Psoas muscle (tissue), 8 donors: ENCODE results near the gene EGFLAM. TPM values are rescaled to one million over a fixed set of nuclear protein-coding genes. Genes with fewer than 3 reads are reported as not detected.

ENCODE experiments used
- ATAC-seq, 4 donors: fragments of 200-7000 bp; cut with Tn5 transposase; one replicate each; pipeline ENCODE4 v1.9.1; 2020; ENCODE audit warnings: moderate library complexity in 3 of 4, mild to moderate bottlenecking in 2 of 4
- DNase-seq, 2 donors: peaks; one replicate each; pipeline ENCODE4 v3.0.0-alpha.2; 2020
- H3K27ac ChIP-seq: fragments of 200-600 bp; one replicate; pipeline ENCODE4 v1.8.0; 2022
- H3K27me3 ChIP-seq, 3 donors: fragments of 200-600 bp in 1 of 3; one replicate each; pipeline versions ENCODE4 v1.6.1 to v1.8.0; 2013 to 2022; ENCODE audit warnings: low read length in 2 of 3, mild to moderate bottlenecking in 2 of 3, moderate library complexity in 1 of 3; ENCODE audit not compliant: insufficient read depth in 3 of 3
- H3K36me3 ChIP-seq, 2 donors: fragments of 200-600 bp in 1 of 2; one replicate each; pipeline versions ENCODE4 v1.6.1 to v1.8.0; 2013 to 2022; ENCODE audit warnings: low read depth in 1 of 2, mild to moderate bottlenecking in 1 of 2, moderate library complexity in 1 of 2; ENCODE audit not compliant: insufficient read depth in 1 of 2
- H3K4me1 ChIP-seq: fragments of 200-600 bp; one replicate; pipeline ENCODE4 v1.8.0; 2022
- H3K4me3 ChIP-seq: fragments of 200-600 bp; one replicate; pipeline ENCODE4 v1.8.0; 2022; ENCODE audit warnings: mild to moderate bottlenecking
- H3K9me3 ChIP-seq: fragments of 200-600 bp; one replicate; pipeline ENCODE4 v1.8.0; 2022
- WGBS, 3 donors: extraction: QIAGEN DNeasy Blood & Tissue Kit; methylation state at CpG; one replicate each; pipeline versions ENCODE4 v1.1.6 to v1.1.7; 2013; 5-methylcytosine and 5-hydroxymethylcytosine counted together
- intact Hi-C, 2 donors: fragments of 100-400 bp; cut with DNase I; formaldehyde crosslinking; loops; one replicate each; pipeline versions ENCODE4 v1.11.0 to v1.14.2; 2022
- polyA plus RNA-seq, 3 donors: library from polyadenylated mRNA; stranded (reverse); fragments of 200-250 nt; gene quantifications; one replicate each; pipeline ENCODE4 v1.2.3, GENCODE V29; 2013
- total RNA-seq, 4 donors: library from RNA; stranded (reverse); fragmentation: NEBNext Ultra II Directional in 2 of 4; extraction: Animal tissue kit (Norgen Biotek cat#: 25700) in 2 of 4; gene quantifications; one replicate each; pipeline versions ENCODE4 v1.2.1 to v1.2.4, GENCODE V29; 2021 to 2023
- TF ChIP-seq, protein P1 (sequence below): fragments of 200-600 bp; IDR thresholded peaks from one replicate; pipeline ENCODE4 v1.8.0; 2022; ENCODE audit warnings: antibody characterized with exemption
- donor health status: healthy with polysubstance abuse.
- donor health status: DM: no; HTN: no; CAD: no; lungs with moderate emphysema.
- donor health status: Bipolar disorder and iron deficiency.
- donor health status: healthy.
- donor health status: DM: yes; HTN: yes; CAD: no.
- donor health status: DM: no; HTN: no; CAD: no.
- donor health status: DM: no; HTN: no; CAD: no.
- donor health status: DM: yes; HTN: yes; CAD: no.

Gene EGFLAM
- total and polyA plus RNA-seq, 7 donors, result 16.0 to 53.8 (median 35.3) TPM

DNA sequence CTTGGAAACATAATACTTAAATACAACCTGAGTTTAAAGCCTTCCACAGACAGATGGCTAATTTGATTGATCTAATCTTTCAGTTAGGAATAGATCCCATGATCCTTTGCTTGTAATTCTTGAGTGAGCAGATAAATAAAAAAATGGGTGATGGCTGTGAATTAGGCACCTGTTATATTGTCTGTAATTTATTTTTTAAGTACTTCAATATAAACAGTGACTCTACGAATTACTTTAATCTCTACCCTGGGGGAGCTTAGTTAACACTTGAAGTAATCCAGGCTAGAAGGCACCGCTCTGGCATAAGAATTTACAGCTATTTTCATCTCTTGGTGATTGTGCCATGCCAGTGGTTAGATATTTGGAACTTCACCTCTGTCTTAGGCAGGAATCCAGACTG lies 9.0 kb downstream of the EGFLAM start:
- WGBS, 3 donors, result 44 to 56% (median 55%) methylated on average over 2 of the region's 2 CpGs
- H3K4me3 ChIP-seq, result no peak overlapping the region
- H3K27ac ChIP-seq, result no peak overlapping the region
- DNase-seq (no peak), ATAC-seq (no peak)
- no peaks in the 10 kb centered on the region for H3K4me1 ChIP-seq
- no peaks in the 10 kb centered on the region for H3K9me3 ChIP-seq
- peaks cover 0 to 21% (median 0%) of the 10 kb centered on the region in 3 donors for H3K27me3 ChIP-seq
- H3K36me3 ChIP-seq, result no peaks in the 10 kb centered on the region
- intact Hi-C loops, result loop anchor here (5.0 to 10.0 kb wide), 3 partner anchors 97 to 550 kb away; no protein-coding TSS in a partner anchor
- TF ChIP-seq, protein P1, sequence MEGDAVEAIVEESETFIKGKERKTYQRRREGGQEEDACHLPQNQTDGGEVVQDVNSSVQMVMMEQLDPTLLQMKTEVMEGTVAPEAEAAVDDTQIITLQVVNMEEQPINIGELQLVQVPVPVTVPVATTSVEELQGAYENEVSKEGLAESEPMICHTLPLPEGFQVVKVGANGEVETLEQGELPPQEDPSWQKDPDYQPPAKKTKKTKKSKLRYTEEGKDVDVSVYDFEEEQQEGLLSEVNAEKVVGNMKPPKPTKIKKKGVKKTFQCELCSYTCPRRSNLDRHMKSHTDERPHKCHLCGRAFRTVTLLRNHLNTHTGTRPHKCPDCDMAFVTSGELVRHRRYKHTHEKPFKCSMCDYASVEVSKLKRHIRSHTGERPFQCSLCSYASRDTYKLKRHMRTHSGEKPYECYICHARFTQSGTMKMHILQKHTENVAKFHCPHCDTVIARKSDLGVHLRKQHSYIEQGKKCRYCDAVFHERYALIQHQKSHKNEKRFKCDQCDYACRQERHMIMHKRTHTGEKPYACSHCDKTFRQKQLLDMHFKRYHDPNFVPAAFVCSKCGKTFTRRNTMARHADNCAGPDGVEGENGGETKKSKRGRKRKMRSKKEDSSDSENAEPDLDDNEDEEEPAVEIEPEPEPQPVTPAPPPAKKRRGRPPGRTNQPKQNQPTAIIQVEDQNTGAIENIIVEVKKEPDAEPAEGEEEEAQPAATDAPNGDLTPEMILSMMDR, result no peak

DNA sequence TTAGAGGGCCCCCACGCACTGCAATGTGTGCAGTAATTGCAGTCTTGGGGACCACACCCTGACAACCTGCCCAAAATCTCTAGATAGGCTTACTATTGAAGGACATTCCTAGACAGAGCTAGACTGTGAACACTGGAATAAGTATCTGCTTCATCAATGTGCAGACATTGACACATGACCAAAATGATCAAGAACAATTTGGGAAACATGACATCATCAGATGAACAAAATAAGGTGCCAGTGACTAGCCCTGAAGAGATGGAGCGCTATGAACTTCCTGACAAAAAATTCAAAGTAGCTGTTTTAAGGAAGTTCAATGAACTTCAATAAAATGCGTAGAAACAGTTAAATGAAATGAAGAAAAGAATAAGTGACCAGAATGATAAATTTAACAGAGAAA lies 15.3 kb downstream of the EGFLAM start:
- Histone ChIP-seq H3K4me3 (no peak overlapping the region), H3K27me3 (peaks cover 0 to 4% (median 0%) of the 10 kb centered on the region in 3 donors), H3K36me3 (no peaks in the 10 kb centered on the region), H3K27ac (no peak overlapping the region), H3K4me1 (no peaks in the 10 kb centered on the region), H3K9me3 (no peaks in the 10 kb centered on the region)
- ATAC-seq (no peak), DNase-seq (no peak)
- 76 to 89% (median 77%) methylated on average over 3 of the region's 3 CpGs for WGBS, 3 donors
- intact Hi-C loops, result no loop called here
- TF ChIP-seq, protein P1, result no peak

DNA sequence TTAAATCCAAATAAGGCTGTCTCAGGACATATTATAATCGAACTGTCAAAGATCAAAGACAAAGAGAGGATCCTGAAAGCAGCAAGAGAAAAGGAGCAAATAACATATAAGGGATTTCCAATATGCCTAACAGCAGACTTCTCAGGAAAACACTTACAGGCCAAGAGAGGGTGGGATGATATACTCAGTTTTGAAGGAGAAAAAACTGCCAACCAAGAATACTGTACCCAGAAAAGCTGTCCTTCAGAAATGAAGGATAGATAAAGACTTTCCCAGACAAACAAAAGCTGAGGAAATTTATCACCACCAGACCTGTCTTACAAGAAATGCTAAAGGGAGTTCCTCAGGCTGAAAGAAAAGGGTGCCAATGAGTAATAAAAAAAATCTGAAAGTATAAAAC lies 16.0 kb downstream of the EGFLAM start:
- Histone ChIP-seq H3K27ac (no peak overlapping the region), H3K4me3 (no peak overlapping the region), H3K9me3 (no peaks in the 10 kb centered on the region), H3K27me3 (peaks cover 0 to 4% (median 0%) of the 10 kb centered on the region in 3 donors), H3K36me3 (no peaks in the 10 kb centered on the region), H3K4me1 (no peaks in the 10 kb centered on the region)
- ATAC-seq (no peak), DNase-seq (no peak)
- intact Hi-C loops, result no loop called here
- TF ChIP-seq, protein P1, result no peak
- WGBS, 3 donors, result 52 to 58% (median 57%) methylated on average over 1 of the region's 1 CpG

DNA sequence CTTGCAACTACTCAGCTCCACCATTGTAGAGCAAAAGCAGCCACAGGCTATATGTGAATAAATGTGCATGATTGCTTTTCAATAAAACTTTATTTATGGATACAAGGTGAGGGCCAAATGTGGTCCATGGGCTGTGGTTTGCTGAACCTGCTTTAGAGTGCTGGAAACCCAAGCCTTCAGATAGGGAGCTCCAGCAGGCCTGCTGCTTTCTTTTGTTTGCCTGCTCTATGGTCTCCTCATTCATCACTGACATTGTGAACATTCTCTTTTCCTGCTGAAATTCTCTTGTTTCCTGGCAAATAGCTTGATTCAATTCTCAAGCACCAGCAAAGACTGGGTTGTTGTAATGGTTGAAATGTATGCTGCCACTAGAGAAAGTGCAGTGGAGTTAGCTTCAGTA lies 26.0 kb downstream of the EGFLAM start:
- no peaks in the 10 kb centered on the region for H3K9me3 ChIP-seq
- ATAC-seq (no peak), DNase-seq (no peak)
- TF ChIP-seq, protein P1, result no peak
- H3K36me3 ChIP-seq, result no peaks in the 10 kb centered on the region
- intact Hi-C loops, result no loop called here
- H3K27ac ChIP-seq, result no peak overlapping the region
- no peaks in the 10 kb centered on the region for H3K27me3 ChIP-seq
- H3K4me3 ChIP-seq, result no peak overlapping the region
- no peaks in the 10 kb centered on the region for H3K4me1 ChIP-seq

DNA sequence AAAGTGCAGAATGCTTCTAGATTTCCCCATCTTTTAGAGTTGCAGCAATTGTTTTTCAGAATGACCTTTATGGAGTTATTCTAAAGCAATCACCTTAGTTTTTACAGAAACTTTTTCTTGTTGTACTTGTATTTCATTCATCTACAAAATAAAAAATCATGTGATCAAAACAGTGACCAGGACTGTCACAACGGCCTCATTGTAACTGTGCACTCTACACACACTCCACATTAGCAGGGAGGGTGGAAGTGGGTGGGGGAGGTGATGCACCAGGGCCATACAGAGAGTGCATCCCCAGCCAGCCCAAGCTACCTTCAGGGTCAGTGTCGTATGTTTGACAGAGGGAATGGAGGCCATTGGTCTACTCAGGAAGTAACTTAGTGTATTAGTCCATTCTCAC lies 26.9 kb downstream of the EGFLAM start:
- ATAC-seq (no peak), DNase-seq (no peak)
- H3K4me1 ChIP-seq, result no peaks in the 10 kb centered on the region
- 60 to 81% (median 66%) methylated on average over 2 of the region's 2 CpGs for WGBS, 3 donors
- H3K27ac ChIP-seq, result no peak overlapping the region
- TF ChIP-seq, protein P1, result no peak
- no peaks in the 10 kb centered on the region for H3K36me3 ChIP-seq
- no peaks in the 10 kb centered on the region for H3K9me3 ChIP-seq
- H3K4me3 ChIP-seq, result no peak overlapping the region
- intact Hi-C loops, result no loop called here
- H3K27me3 ChIP-seq, result no peaks in the 10 kb centered on the region
